Measurements from ENCODE around the gene GOLGB1.

The GOLGB1 gene

GRCh38 chr3:121637922-121638321 is 111.6 kb downstream of the GOLGB1 start:
- Histone ChIP-seq H3K27me3 (ENCODE audit: low read depth, low read length) (no peaks in the 10 kb centered on the region), H3K4me2 (ENCODE audit: low read length) (peak overlapping the region; percentile 35), H4K20me1 (ENCODE audit: insufficient read depth, low read length) (no peaks in the 10 kb centered on the region), H3K79me2 (ENCODE audit: low read length) (no peaks in the 10 kb centered on the region), H3K9me3 (ENCODE audit: insufficient read depth, low read length) (no peaks in the 10 kb centered on the region), H2AFZ (ENCODE audit: low read depth, low read length) (no peak overlapping the region), H3K4me1 (ENCODE audit: low read length) (peaks cover 19% of the 10 kb centered on the region), H3K36me3 (replicated peaks; ENCODE audit: low read depth, low read length) (peaks cover 69% of the 10 kb centered on the region), H3K27ac (ENCODE audit: low read length) (peak overlapping the region; percentile 27), H3K4me3 (ENCODE audit: low read length) (no peak overlapping the region), H3K9ac (ENCODE audit: low read length) (no peak overlapping the region)
- TF ChIP-seq CTCF (IDR thresholded peaks at IDR 0.05; ENCODE audit: low read depth, low read length): no peak
- no peak for TF ChIP-seq EZH2phosphoT487 (IDR thresholded peaks at IDR 0.05; ENCODE audit: low read depth)

GRCh38 chr3:121630355-121630754 is 119.2 kb downstream of the GOLGB1 start:
- no peak overlapping the region for H3K4me2 ChIP-seq (ENCODE audit: low read length)
- H3K4me3 ChIP-seq (ENCODE audit: low read length): no peak overlapping the region
- H2AFZ ChIP-seq (ENCODE audit: low read depth, low read length): no peak overlapping the region
- no peak overlapping the region for H3K9ac ChIP-seq (ENCODE audit: low read length)
- H3K4me1 ChIP-seq (ENCODE audit: low read length): no peaks in the 10 kb centered on the region
- TF ChIP-seq CTCF (IDR thresholded peaks at IDR 0.05; ENCODE audit: low read depth, low read length): no peak
- no peak for TF ChIP-seq EZH2phosphoT487 (IDR thresholded peaks at IDR 0.05; ENCODE audit: low read depth)
- no peaks in the 10 kb centered on the region for H3K9me3 ChIP-seq (ENCODE audit: insufficient read depth, low read length)
- H4K20me1 ChIP-seq (ENCODE audit: insufficient read depth, low read length): no peaks in the 10 kb centered on the region
- H3K36me3 ChIP-seq (replicated peaks; ENCODE audit: low read depth, low read length): peaks cover 46% of the 10 kb centered on the region
- H3K79me2 ChIP-seq (ENCODE audit: low read length): no peaks in the 10 kb centered on the region
- H3K27ac ChIP-seq (ENCODE audit: low read length): no peak overlapping the region
- H3K27me3 ChIP-seq (ENCODE audit: low read depth, low read length): no peaks in the 10 kb centered on the region

- TF ChIP-seq EZH2phosphoT487 (IDR thresholded peaks at IDR 0.05; ENCODE audit: low read depth): no peak
- no peak for TF ChIP-seq CTCF (IDR thresholded peaks at IDR 0.05; ENCODE audit: low read depth, low read length)
- peaks cover 4% of the 10 kb centered on the region for H3K4me1 ChIP-seq (ENCODE audit: low read length)
- no peaks in the 10 kb centered on the region for H4K20me1 ChIP-seq (ENCODE audit: insufficient read depth, low read length)
- H3K27me3 ChIP-seq (ENCODE audit: low read depth, low read length): no peaks in the 10 kb centered on the region
- H3K9ac ChIP-seq (ENCODE audit: low read length): no peak overlapping the region
- H3K27ac ChIP-seq (ENCODE audit: low read length): no peak overlapping the region
- H3K9me3 ChIP-seq (ENCODE audit: insufficient read depth, low read length): no peaks in the 10 kb centered on the region
- peaks cover 44% of the 10 kb centered on the region for H3K36me3 ChIP-seq (replicated peaks; ENCODE audit: low read depth, low read length)
- no peak overlapping the region for H3K4me3 ChIP-seq (ENCODE audit: low read length)
- no peak overlapping the region for H3K4me2 ChIP-seq (ENCODE audit: low read length)
- no peak overlapping the region for H2AFZ ChIP-seq (ENCODE audit: low read depth, low read length)
- H3K79me2 ChIP-seq (ENCODE audit: low read length): no peaks in the 10 kb centered on the region
These were observed 119.9 kb downstream of the GOLGB1 start for GRCh38 chr3:121629601-121630000.

- peaks cover 30% of the 10 kb centered on the region for H3K36me3 ChIP-seq (replicated peaks; ENCODE audit: low read depth, low read length)
- no peak overlapping the region for H3K4me3 ChIP-seq (ENCODE audit: low read length)
- TF ChIP-seq CTCF (IDR thresholded peaks at IDR 0.05; ENCODE audit: low read depth, low read length) (no peak), EZH2phosphoT487 (IDR thresholded peaks at IDR 0.05; ENCODE audit: low read depth) (no peak)
- H3K27ac ChIP-seq (ENCODE audit: low read length): no peak overlapping the region
- no peaks in the 10 kb centered on the region for H3K9me3 ChIP-seq (ENCODE audit: insufficient read depth, low read length)
- H4K20me1 ChIP-seq (ENCODE audit: insufficient read depth, low read length): no peaks in the 10 kb centered on the region
- no peaks in the 10 kb centered on the region for H3K79me2 ChIP-seq (ENCODE audit: low read length)
- H2AFZ ChIP-seq (ENCODE audit: low read depth, low read length): no peak overlapping the region
- no peak overlapping the region for H3K9ac ChIP-seq (ENCODE audit: low read length)
- H3K4me2 ChIP-seq (ENCODE audit: low read length): no peak overlapping the region
- H3K4me1 ChIP-seq (ENCODE audit: low read length): peaks cover 9% of the 10 kb centered on the region
- no peaks in the 10 kb centered on the region for H3K27me3 ChIP-seq (ENCODE audit: low read depth, low read length)
These were observed 121.9 kb downstream of the GOLGB1 start for GRCh38 chr3:121627622-121628021.
